Mucosa of stomach (tissue), 1 donor: ENCODE measurements around the gene CACNA1A.

ENCODE experiments used
- H3K27me3 ChIP-seq: one replicate; pipeline ENCODE4 v1.7.0; 2013; ENCODE audit warnings: mild to moderate bottlenecking, low read length; ENCODE audit not compliant: control insufficient read depth, insufficient read depth
- H3K36me3 ChIP-seq: one replicate; pipeline ENCODE4 v1.7.0; 2013; ENCODE audit warnings: low read length; ENCODE audit not compliant: control insufficient read depth, insufficient read depth
- H3K4me1 ChIP-seq: one replicate; pipeline ENCODE4 v1.7.0; 2013; ENCODE audit warnings: mild to moderate bottlenecking, low read length; ENCODE audit not compliant: control insufficient read depth, insufficient read depth
- H3K4me3 ChIP-seq: one replicate; pipeline ENCODE4 v1.7.0; 2013; ENCODE audit warnings: low read length
- H3K9ac ChIP-seq: one replicate; pipeline ENCODE4 v1.7.0; 2013; ENCODE audit warnings: mild to moderate bottlenecking, low read length, moderate library complexity
- H3K9me3 ChIP-seq: one replicate; pipeline ENCODE4 v1.7.0; 2013; ENCODE audit warnings: mild to moderate bottlenecking, low read length, moderate library complexity; ENCODE audit not compliant: control insufficient read depth
- donor health status: Pancreatic carcinoma.

Gene CACNA1A

GRCh38 chr19:13318190-13318589 is 188.1 kb downstream of the CACNA1A start:
- no peak overlapping the region for H3K4me3 ChIP-seq
- no peaks in the 10 kb centered on the region for H3K36me3 ChIP-seq
- H3K4me1 ChIP-seq, result no peaks in the 10 kb centered on the region
- no peaks in the 10 kb centered on the region for H3K27me3 ChIP-seq
- no peaks in the 10 kb centered on the region for H3K9me3 ChIP-seq
- H3K9ac ChIP-seq, result no peak overlapping the region

- H3K27me3 ChIP-seq, result no peaks in the 10 kb centered on the region
- H3K4me3 ChIP-seq, result no peak overlapping the region
- H3K9ac ChIP-seq, result no peak overlapping the region
- H3K36me3 ChIP-seq, result no peaks in the 10 kb centered on the region
- H3K9me3 ChIP-seq, result no peaks in the 10 kb centered on the region
- H3K4me1 ChIP-seq, result no peaks in the 10 kb centered on the region
These were observed 190.8 kb downstream of the CACNA1A start for GRCh38 chr19:13315495-13315894.

GRCh38 chr19:13314761-13315160 is 191.5 kb downstream of the CACNA1A start:
- Histone ChIP-seq H3K9me3 (no peaks in the 10 kb centered on the region), H3K4me3 (no peak overlapping the region), H3K27me3 (no peaks in the 10 kb centered on the region), H3K9ac (no peak overlapping the region), H3K36me3 (no peaks in the 10 kb centered on the region), H3K4me1 (no peaks in the 10 kb centered on the region)

GRCh38 chr19:13313875-13314274 is 192.4 kb downstream of the CACNA1A start:
- Histone ChIP-seq H3K27me3 (no peaks in the 10 kb centered on the region), H3K9me3 (no peaks in the 10 kb centered on the region), H3K9ac (no peak overlapping the region), H3K4me1 (no peaks in the 10 kb centered on the region), H3K36me3 (no peaks in the 10 kb centered on the region), H3K4me3 (no peak overlapping the region)

- Histone ChIP-seq H3K4me3 (no peak overlapping the region), H3K4me1 (no peaks in the 10 kb centered on the region), H3K9ac (no peak overlapping the region), H3K9me3 (no peaks in the 10 kb centered on the region), H3K36me3 (no peaks in the 10 kb centered on the region), H3K27me3 (no peaks in the 10 kb centered on the region)
These were observed 196.4 kb downstream of the CACNA1A start for GRCh38 chr19:13309864-13310263.

GRCh38 chr19:13303381-13304129 is 202.7 kb downstream of the CACNA1A start:
- no peak overlapping the region for H3K9ac ChIP-seq
- H3K4me1 ChIP-seq, result no peaks in the 10 kb centered on the region
- H3K4me3 ChIP-seq, result no peak overlapping the region
- H3K27me3 ChIP-seq, result peaks cover 14% of the 10 kb centered on the region
- no peaks in the 10 kb centered on the region for H3K9me3 ChIP-seq
- H3K36me3 ChIP-seq, result no peaks in the 10 kb centered on the region

- no peaks in the 10 kb centered on the region for H3K9me3 ChIP-seq
- peaks cover 17% of the 10 kb centered on the region for H3K27me3 ChIP-seq
- H3K4me1 ChIP-seq, result no peaks in the 10 kb centered on the region
- no peaks in the 10 kb centered on the region for H3K36me3 ChIP-seq
- H3K9ac ChIP-seq, result no peak overlapping the region
- no peak overlapping the region for H3K4me3 ChIP-seq
These were observed 203.6 kb downstream of the CACNA1A start for GRCh38 chr19:13302526-13303270.

- Histone ChIP-seq H3K36me3 (no peaks in the 10 kb centered on the region), H3K4me1 (no peaks in the 10 kb centered on the region), H3K9ac (no peak overlapping the region), H3K27me3 (peaks cover 17% of the 10 kb centered on the region), H3K9me3 (no peaks in the 10 kb centered on the region), H3K4me3 (no peak overlapping the region)
These were observed 204.5 kb downstream of the CACNA1A start for GRCh38 chr19:13301627-13302334.

- no peaks in the 10 kb centered on the region for H3K36me3 ChIP-seq
- H3K9ac ChIP-seq, result no peak overlapping the region
- no peaks in the 10 kb centered on the region for H3K9me3 ChIP-seq
- no peaks in the 10 kb centered on the region for H3K4me1 ChIP-seq
- no peak overlapping the region for H3K4me3 ChIP-seq
- H3K27me3 ChIP-seq, result peaks cover 17% of the 10 kb centered on the region
These were observed 205.8 kb downstream of the CACNA1A start for GRCh38 chr19:13300421-13301030.

- Histone ChIP-seq H3K4me3 (no peak overlapping the region), H3K27me3 (peaks cover 17% of the 10 kb centered on the region), H3K9ac (no peak overlapping the region), H3K36me3 (no peaks in the 10 kb centered on the region), H3K9me3 (no peaks in the 10 kb centered on the region), H3K4me1 (no peaks in the 10 kb centered on the region)
These were observed 206.4 kb downstream of the CACNA1A start for GRCh38 chr19:13299838-13300237.

- no peaks in the 10 kb centered on the region for H3K4me1 ChIP-seq
- peaks cover 17% of the 10 kb centered on the region for H3K27me3 ChIP-seq
- no peaks in the 10 kb centered on the region for H3K36me3 ChIP-seq
- no peak overlapping the region for H3K4me3 ChIP-seq
- no peak overlapping the region for H3K9ac ChIP-seq
- no peaks in the 10 kb centered on the region for H3K9me3 ChIP-seq
These were observed 207.5 kb downstream of the CACNA1A start for GRCh38 chr19:13298565-13299481.
